ENCODE data around the gene PRTN3.

- no peak for TF ChIP-seq CTCF (IDR thresholded peaks at IDR 0.05; ENCODE audit: low read depth, low read length)
- TF ChIP-seq EZH2phosphoT487 (IDR thresholded peaks at IDR 0.05; ENCODE audit: low read depth): no peak
Measured at GRCh38 chr19:829129-829758, 11.6 kb upstream of the PRTN3 start.
